Right lung (tissue), 5 donors: Measurements from ENCODE around the gene CCNQ. TPM values are rescaled to one million over a fixed set of nuclear protein-coding genes. Genes with fewer than 3 reads are reported as not detected.

Experiments
- DNase-seq, 2 donors: peaks; one replicate each; pipeline ENCODE4 v3.0.0-alpha.2; 2013
- polyA plus RNA-seq, 5 donors: library from polyadenylated mRNA; unstranded; fragments of 120-200 nt; gene quantifications; one replicate each; pipeline versions ENCODE4 v1.2.1 to v1.2.3, GENCODE V29; 2013; ENCODE audit warnings: inconsistent platforms in 1 of 5, low replicate concordance in 1 of 5; ENCODE audit not compliant: insufficient read length in 5 of 5, insufficient read depth in 1 of 5

CCNQ gene
- polyA plus RNA-seq, 5 donors: 11.3 to 20.1 (median 12.6) TPM

GRCh38 chrX:153599192-153600031 is 473 bp upstream of the CCNQ start:
- peak; percentile 89 to 90 for DNase-seq

GRCh38 chrX:153596981-153597750 is 1.8 kb downstream of the CCNQ start:
- no peak for DNase-seq

GRCh38 chrX:153595859-153596857 is 2.8 kb downstream of the CCNQ start:
- DNase-seq: no peak

GRCh38 chrX:153595387-153595786 is 3.6 kb downstream of the CCNQ start:
- no peak for DNase-seq

- no peak for DNase-seq
Observed at GRCh38 chrX:153593811-153594500, 5.0 kb downstream of the CCNQ start.

GRCh38 chrX:153592966-153593688 is 5.8 kb downstream of the CCNQ start:
- no peak for DNase-seq

GRCh38 chrX:153592091-153592833 is 6.7 kb downstream of the CCNQ start:
- DNase-seq: no peak

GRCh38 chrX:153590961-153591956 is 7.7 kb downstream of the CCNQ start:
- DNase-seq: no peak

- no peak for DNase-seq
Observed at GRCh38 chrX:153588782-153589446, 10.0 kb downstream of the CCNQ start.

- DNase-seq: no peak
Observed at GRCh38 chrX:153588021-153588781, 10.7 kb downstream of the CCNQ start.

- DNase-seq: no peak
Observed at GRCh38 chrX:153587342-153587741, 11.6 kb downstream of the CCNQ start.

GRCh38 chrX:153585827-153586226 is 13.1 kb downstream of the CCNQ start:
- DNase-seq: no peak

- no peak for DNase-seq
Observed at GRCh38 chrX:153583433-153583832, 15.5 kb downstream of the CCNQ start.

GRCh38 chrX:153582896-153583295 is 16.0 kb downstream of the CCNQ start:
- DNase-seq: peak; percentile 36 to 37

GRCh38 chrX:153580700-153581386 is 18.1 kb downstream of the CCNQ start:
- no peak for DNase-seq

- DNase-seq: no peak
Observed at GRCh38 chrX:153578889-153579288, 20.1 kb downstream of the CCNQ start.
